Psoas muscle (tissue), 8 donors: ENCODE measurements around the gene CLDN14. TPM values are rescaled to one million over a fixed set of nuclear protein-coding genes. Genes with fewer than 3 reads are reported as not detected.

Experiments
- ATAC-seq, 4 donors: fragments of 200-7000 bp; cut with Tn5 transposase; one replicate each; pipeline ENCODE4 v1.9.1; 2020; ENCODE audit warnings: moderate library complexity in 3 of 4, mild to moderate bottlenecking in 2 of 4
- DNase-seq, 2 donors: peaks; one replicate each; pipeline ENCODE4 v3.0.0-alpha.2; 2020
- H3K27ac ChIP-seq: fragments of 200-600 bp; one replicate; pipeline ENCODE4 v1.8.0; 2022
- H3K27me3 ChIP-seq, 3 donors: fragments of 200-600 bp in 1 of 3; one replicate each; pipeline versions ENCODE4 v1.6.1 to v1.8.0; 2013 to 2022; ENCODE audit warnings: low read length in 2 of 3, mild to moderate bottlenecking in 2 of 3, moderate library complexity in 1 of 3; ENCODE audit not compliant: insufficient read depth in 3 of 3
- H3K36me3 ChIP-seq, 2 donors: fragments of 200-600 bp in 1 of 2; one replicate each; pipeline versions ENCODE4 v1.6.1 to v1.8.0; 2013 to 2022; ENCODE audit warnings: low read depth in 1 of 2, mild to moderate bottlenecking in 1 of 2, moderate library complexity in 1 of 2; ENCODE audit not compliant: insufficient read depth in 1 of 2
- H3K4me1 ChIP-seq: fragments of 200-600 bp; one replicate; pipeline ENCODE4 v1.8.0; 2022
- H3K4me3 ChIP-seq: fragments of 200-600 bp; one replicate; pipeline ENCODE4 v1.8.0; 2022; ENCODE audit warnings: mild to moderate bottlenecking
- H3K9me3 ChIP-seq: fragments of 200-600 bp; one replicate; pipeline ENCODE4 v1.8.0; 2022
- CTCF ChIP-seq: fragments of 200-600 bp; IDR thresholded peaks from one replicate; pipeline ENCODE4 v1.8.0; 2022; ENCODE audit warnings: antibody characterized with exemption
- WGBS, 3 donors: extraction: QIAGEN DNeasy Blood & Tissue Kit; methylation state at CpG; one replicate each; pipeline versions ENCODE4 v1.1.6 to v1.1.7; 2013; 5-methylcytosine and 5-hydroxymethylcytosine counted together
- intact Hi-C, 2 donors: fragments of 100-400 bp; cut with DNase I; formaldehyde crosslinking; loops; one replicate each; pipeline versions ENCODE4 v1.11.0 to v1.14.2; 2022
- polyA plus RNA-seq, 3 donors: library from polyadenylated mRNA; stranded (reverse); fragments of 200-250 nt; gene quantifications; one replicate each; pipeline ENCODE4 v1.2.3, GENCODE V29; 2013
- total RNA-seq, 4 donors: library from RNA; stranded (reverse); fragmentation: NEBNext Ultra II Directional in 2 of 4; extraction: Animal tissue kit (Norgen Biotek cat#: 25700) in 2 of 4; gene quantifications; one replicate each; pipeline versions ENCODE4 v1.2.1 to v1.2.4, GENCODE V29; 2021 to 2023
- donor health status: healthy with polysubstance abuse.
- donor health status: DM: no; HTN: no; CAD: no; lungs with moderate emphysema.
- donor health status: Bipolar disorder and iron deficiency.
- donor health status: healthy.
- donor health status: DM: yes; HTN: yes; CAD: no.
- donor health status: DM: no; HTN: no; CAD: no.
- donor health status: DM: no; HTN: no; CAD: no.
- donor health status: DM: yes; HTN: yes; CAD: no.

Gene CLDN14
- total and polyA plus RNA-seq, 7 donors: 0.04 to 0.31 (median 0.07) TPM; not detected in 4

GRCh38 chr21:36464590-36464989 is 15.3 kb downstream of the CLDN14 start:
- intact Hi-C loops: no loop called here
- TF ChIP-seq CTCF: no peak
- Histone ChIP-seq H3K4me1 (peaks cover 14% of the 10 kb centered on the region), H3K9me3 (no peaks in the 10 kb centered on the region), H3K27ac (no peak overlapping the region), H3K4me3 (no peak overlapping the region), H3K36me3 (no peaks in the 10 kb centered on the region), H3K27me3 (no peaks in the 10 kb centered on the region)
- no peak for ATAC-seq
- no peak for DNase-seq
- WGBS, 3 donors: 76 to 84% (median 82%) methylated on average over 3 of the region's 3 CpGs

- no peak overlapping the region for H3K27ac ChIP-seq
- DNase-seq: no peak
- ATAC-seq: no peak
- 77 to 85% (median 83%) methylated on average over 10 of the region's 10 CpGs for WGBS, 3 donors
- TF ChIP-seq CTCF: no peak
- no peaks in the 10 kb centered on the region for H3K9me3 ChIP-seq
- intact Hi-C loops: no loop called here
- H3K36me3 ChIP-seq: no peaks in the 10 kb centered on the region
- H3K4me3 ChIP-seq: no peak overlapping the region
- H3K27me3 ChIP-seq: no peaks in the 10 kb centered on the region
- H3K4me1 ChIP-seq: peaks cover 14% of the 10 kb centered on the region
Measured at GRCh38 chr21:36463991-36464390, 15.9 kb downstream of the CLDN14 start.

- Histone ChIP-seq H3K9me3 (no peaks in the 10 kb centered on the region), H3K4me3 (no peak overlapping the region), H3K36me3 (no peaks in the 10 kb centered on the region), H3K27ac (no peak overlapping the region), H3K27me3 (no peaks in the 10 kb centered on the region), H3K4me1 (peaks cover 14% of the 10 kb centered on the region)
- intact Hi-C loops: no loop called here
- ATAC-seq (no peak), DNase-seq (no peak)
- WGBS, 3 donors: 89 to 92% (median 90%) methylated on average over 10 of the region's 10 CpGs
- TF ChIP-seq CTCF: no peak
Measured at GRCh38 chr21:36463204-36463603, 16.7 kb downstream of the CLDN14 start.

GRCh38 chr21:36461918-36462486 is 17.9 kb downstream of the CLDN14 start:
- Histone ChIP-seq H3K9me3 (no peaks in the 10 kb centered on the region), H3K4me3 (no peak overlapping the region), H3K27me3 (no peaks in the 10 kb centered on the region), H3K27ac (no peak overlapping the region), H3K36me3 (no peaks in the 10 kb centered on the region), H3K4me1 (peaks cover 14% of the 10 kb centered on the region)
- TF ChIP-seq CTCF: no peak
- intact Hi-C loops: no loop called here
- WGBS, 3 donors: 60 to 76% (median 72%) methylated on average over 14 of the region's 14 CpGs
- no peak for ATAC-seq
- no peak for DNase-seq

- H3K4me3 ChIP-seq: no peak overlapping the region
- H3K27me3 ChIP-seq: no peaks in the 10 kb centered on the region
- intact Hi-C loops: no loop called here
- H3K9me3 ChIP-seq: no peaks in the 10 kb centered on the region
- ATAC-seq (no peak), DNase-seq (no peak)
- WGBS, 3 donors: 90 to 93% (median 93%) methylated on average over 28 to 34 of the region's 34 CpGs
- H3K4me1 ChIP-seq: peaks cover 14% of the 10 kb centered on the region
- H3K27ac ChIP-seq: no peak overlapping the region
- no peaks in the 10 kb centered on the region for H3K36me3 ChIP-seq
- TF ChIP-seq CTCF: no peak
Measured at GRCh38 chr21:36461277-36461917, 18.5 kb downstream of the CLDN14 start.
